Hepatocyte (in vitro differentiated cells): ENCODE data around the gene CTXND1. TPM values are rescaled to one million over a fixed set of nuclear protein-coding genes. Genes with fewer than 3 reads are reported as not detected.

Experiments used
- DNase-seq: peaks from one replicate; pipeline ENCODE4 v3.0.0-alpha.2; 2016; ENCODE audit warnings: low spot score
- H2AFZ ChIP-seq: fragments of 200-600 bp; sonication (generic); 2 replicates; pipeline ENCODE4 v1.6.0; 2016; ENCODE audit warnings: antibody characterized with exemption, mild to moderate bottlenecking
- H3K27ac ChIP-seq: fragments of 200-600 bp; sonication (generic); 2 replicates; pipeline ENCODE4 v1.5.1; 2016; ENCODE audit warnings: mild to moderate bottlenecking
- H3K27me3 ChIP-seq: fragments of 200-600 bp; sonication (generic); 2 replicates; pipeline ENCODE4 v1.6.1; 2016
- H3K36me3 ChIP-seq: fragments of 200-600 bp; sonication (generic); replicated peaks from 2 replicates; pipeline ENCODE4 v1.5.1; 2016; ENCODE audit warnings: low read depth; ENCODE audit not compliant: insufficient read depth
- H3K4me1 ChIP-seq: fragments of 200-600 bp; sonication (generic); 2 replicates; pipeline ENCODE4 v1.5.1; 2016; ENCODE audit warnings: mild to moderate bottlenecking, moderate library complexity; ENCODE audit not compliant: insufficient read depth
- H3K4me2 ChIP-seq: fragments of 200-600 bp; sonication (generic); 2 replicates; pipeline ENCODE4 v1.6.0; 2016
- H3K4me3 ChIP-seq: fragments of 200-600 bp; sonication (generic); 2 replicates; pipeline ENCODE4 v1.5.1; 2016; ENCODE audit warnings: mild to moderate bottlenecking
- H3K79me2 ChIP-seq: fragments of 200-600 bp; sonication (generic); 2 replicates; pipeline ENCODE4 v1.6.0; 2017; ENCODE audit warnings: mild to moderate bottlenecking
- H3K9me2 ChIP-seq: fragments of 200-600 bp; sonication (generic); replicated peaks from 2 replicates; pipeline ENCODE4 v1.6.0; 2017; ENCODE audit warnings: mild to moderate bottlenecking; ENCODE audit not compliant: insufficient read depth
- H3K9me3 ChIP-seq: fragments of 200-600 bp; sonication (generic); 2 replicates; pipeline ENCODE4 v1.5.1; 2016; ENCODE audit warnings: low read depth, mild to moderate bottlenecking
- H4K20me1 ChIP-seq: fragments of 200-600 bp; sonication (generic); 2 replicates; pipeline ENCODE4 v1.6.0; 2016; ENCODE audit warnings: mild to moderate bottlenecking; ENCODE audit not compliant: insufficient read depth, poor library complexity, severe bottlenecking
- EZH2 ChIP-seq: fragments of 200-600 bp; sonication (generic); IDR thresholded peaks from 2 replicates; pipeline ENCODE4 v1.6.1; 2016; ENCODE audit warnings: antibody characterized with exemption, mild to moderate bottlenecking, borderline replicate concordance
- EZH2phosphoT487 ChIP-seq: fragments of 200-600 bp; sonication (generic); IDR thresholded peaks from one replicate; pipeline ENCODE4 v1.6.1; 2018; ENCODE audit warnings: antibody characterized with exemption, mild to moderate bottlenecking, low read depth, moderate library complexity; ENCODE audit not compliant: unreplicated experiment, severe bottlenecking
- WGBS: methylation state at CpG from one replicate; pipeline ENCODE4 v1.1.6; 2016; ENCODE audit warnings: low lambda C conversion rate; ENCODE audit errors: missing lambda C conversion rate; 5-methylcytosine and 5-hydroxymethylcytosine counted together
- polyA plus RNA-seq: library from polyadenylated mRNA; unstranded; fragments of >200 nt; fragmentation: Nextera tagmentation; extraction: Ambion mirVana; gene quantifications from 2 replicates; pipeline ENCODE4 v1.2.1, GENCODE V29; 2016
- total RNA-seq: library from RNA; depleted of rRNA; stranded (reverse); fragments of >200 nt; gene quantifications from 2 replicates; pipeline ENCODE4 v1.2.3, GENCODE V29; 2014
- TF ChIP-seq, protein P1 (sequence below): fragments of 200-600 bp; sonication (generic); IDR thresholded peaks from 2 replicates; pipeline ENCODE4 v1.5.1; 2016; ENCODE audit warnings: antibody characterized with exemption, mild to moderate bottlenecking; ENCODE audit not compliant: poor library complexity

The CTXND1 gene
- total and polyA plus RNA-seq, 2 experiments from 2014 or later = 1.4 to 1.5 TPM

DNA sequence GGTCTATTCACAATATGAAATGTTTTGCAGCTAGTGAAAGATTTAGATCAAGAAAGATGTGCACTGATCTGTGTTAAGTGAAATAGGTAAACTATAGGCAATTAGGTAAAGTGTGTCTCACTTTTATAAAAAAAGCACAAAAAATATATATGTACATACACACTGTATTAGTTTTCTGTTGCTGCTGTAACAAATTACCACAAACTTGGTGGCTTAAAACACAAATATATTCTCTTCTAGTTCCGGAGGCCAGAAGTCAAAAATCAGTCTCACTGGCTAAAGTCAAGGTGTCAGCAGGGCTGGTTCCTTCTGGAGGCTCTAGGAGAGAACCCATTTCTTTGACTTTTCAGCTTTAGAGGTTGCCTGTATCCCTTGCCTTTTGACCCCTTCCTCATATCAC is 88.1 kb downstream of the CTXND1 start:
- Histone ChIP-seq H3K4me2 (no peak overlapping the region), H3K4me1 (peaks cover 24% of the 10 kb centered on the region), H4K20me1 (no peaks in the 10 kb centered on the region), H3K79me2 (no peaks in the 10 kb centered on the region), H2AFZ (no peak overlapping the region), H3K36me3 (no peaks in the 10 kb centered on the region), H3K27me3 (no peaks in the 10 kb centered on the region), H3K27ac (no peak overlapping the region), H3K9me3 (no peaks in the 10 kb centered on the region), H3K4me3 (no peak overlapping the region), H3K9me2 (no peaks in the 10 kb centered on the region)
- DNase-seq = no peak
- WGBS = 100% methylated on average over 1 of the region's 1 CpG
- TF ChIP-seq, protein P1, sequence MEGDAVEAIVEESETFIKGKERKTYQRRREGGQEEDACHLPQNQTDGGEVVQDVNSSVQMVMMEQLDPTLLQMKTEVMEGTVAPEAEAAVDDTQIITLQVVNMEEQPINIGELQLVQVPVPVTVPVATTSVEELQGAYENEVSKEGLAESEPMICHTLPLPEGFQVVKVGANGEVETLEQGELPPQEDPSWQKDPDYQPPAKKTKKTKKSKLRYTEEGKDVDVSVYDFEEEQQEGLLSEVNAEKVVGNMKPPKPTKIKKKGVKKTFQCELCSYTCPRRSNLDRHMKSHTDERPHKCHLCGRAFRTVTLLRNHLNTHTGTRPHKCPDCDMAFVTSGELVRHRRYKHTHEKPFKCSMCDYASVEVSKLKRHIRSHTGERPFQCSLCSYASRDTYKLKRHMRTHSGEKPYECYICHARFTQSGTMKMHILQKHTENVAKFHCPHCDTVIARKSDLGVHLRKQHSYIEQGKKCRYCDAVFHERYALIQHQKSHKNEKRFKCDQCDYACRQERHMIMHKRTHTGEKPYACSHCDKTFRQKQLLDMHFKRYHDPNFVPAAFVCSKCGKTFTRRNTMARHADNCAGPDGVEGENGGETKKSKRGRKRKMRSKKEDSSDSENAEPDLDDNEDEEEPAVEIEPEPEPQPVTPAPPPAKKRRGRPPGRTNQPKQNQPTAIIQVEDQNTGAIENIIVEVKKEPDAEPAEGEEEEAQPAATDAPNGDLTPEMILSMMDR = no peak
- TF ChIP-seq EZH2phosphoT487 (no peak), EZH2 (no peak)

DNA sequence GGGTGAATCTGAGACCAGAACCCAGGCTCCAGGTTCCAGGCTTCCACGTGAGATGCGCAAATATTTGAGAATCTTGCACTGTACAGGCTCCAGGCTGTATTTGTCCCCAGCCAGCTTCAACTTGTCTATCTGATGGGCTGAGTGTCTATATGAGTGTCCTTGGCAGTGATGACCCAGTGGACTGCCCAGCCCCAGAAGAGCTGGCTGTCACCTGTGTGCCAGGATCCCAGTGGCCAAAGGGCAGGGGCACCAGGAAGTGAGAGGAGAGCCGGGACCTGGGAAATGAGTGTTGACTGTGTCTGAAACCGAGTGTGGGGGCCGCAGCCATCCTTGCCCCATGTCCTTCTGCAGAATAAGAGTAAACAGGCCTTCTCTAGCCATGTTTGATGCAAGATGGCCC is 88.8 kb downstream of the CTXND1 start:
- WGBS = 93% methylated on average over 5 of the region's 5 CpGs
- H2AFZ ChIP-seq = no peak overlapping the region
- H3K27me3 ChIP-seq = no peaks in the 10 kb centered on the region
- no peaks in the 10 kb centered on the region for H3K79me2 ChIP-seq
- no peaks in the 10 kb centered on the region for H4K20me1 ChIP-seq
- H3K4me1 ChIP-seq = peaks cover 24% of the 10 kb centered on the region
- TF ChIP-seq EZH2phosphoT487 (no peak), EZH2 (no peak)
- TF ChIP-seq, protein P1 = no peak
- DNase-seq = no peak
- no peak overlapping the region for H3K4me3 ChIP-seq
- no peaks in the 10 kb centered on the region for H3K36me3 ChIP-seq
- H3K9me3 ChIP-seq = no peaks in the 10 kb centered on the region
- H3K27ac ChIP-seq = no peak overlapping the region
- H3K4me2 ChIP-seq = no peak overlapping the region
- H3K9me2 ChIP-seq = no peaks in the 10 kb centered on the region

DNA sequence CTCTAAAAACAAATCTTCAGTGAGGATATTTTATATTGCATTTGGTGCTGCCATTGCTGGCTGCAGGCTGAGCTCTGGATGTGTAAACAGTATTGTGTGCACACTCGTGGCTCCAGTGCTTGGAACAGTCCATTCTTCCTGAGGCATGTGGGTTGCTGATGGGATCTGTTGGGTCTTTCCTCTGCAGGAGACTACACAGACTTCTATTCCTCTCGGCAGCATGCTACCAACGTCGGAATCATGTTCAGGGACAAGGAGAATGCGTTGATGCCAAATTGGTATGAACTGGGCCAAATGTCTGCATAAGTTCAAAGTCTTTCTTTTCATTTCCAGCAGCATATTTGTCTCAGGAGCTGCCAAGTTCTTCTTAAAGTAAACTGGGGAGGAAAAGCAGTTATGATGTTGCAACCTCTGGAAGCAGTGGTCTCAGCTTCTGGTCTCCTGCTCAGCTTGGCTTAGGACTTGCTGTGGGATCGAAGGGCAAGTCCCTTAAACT is 89.9 kb downstream of the CTXND1 start:
- Histone ChIP-seq H3K9me2 (no peaks in the 10 kb centered on the region), H3K4me3 (no peak overlapping the region), H3K4me1 (peaks cover 24% of the 10 kb centered on the region), H3K4me2 (no peak overlapping the region), H2AFZ (no peak overlapping the region), H3K27me3 (no peaks in the 10 kb centered on the region), H3K9me3 (no peaks in the 10 kb centered on the region), H3K36me3 (no peaks in the 10 kb centered on the region), H3K79me2 (no peaks in the 10 kb centered on the region), H3K27ac (peak overlapping the region; percentile 47), H4K20me1 (no peaks in the 10 kb centered on the region)
- no peak for DNase-seq
- TF ChIP-seq EZH2phosphoT487 = no peak
- TF ChIP-seq, protein P1 = no peak
- no peak for TF ChIP-seq EZH2
- WGBS = 77% methylated on average over 6 of the region's 6 CpGs
